ENCODE measurements around the gene ASAP3. TPM values are rescaled to one million over a fixed set of nuclear protein-coding genes. Genes with fewer than 3 reads are reported as not detected.

ASAP3 gene
- total and polyA plus RNA-seq, 8 donors, result 17.9 to 37.4 (median 25.3) TPM

GRCh38 chr1:23466423-23466989 lies 17.5 kb downstream of the ASAP3 start:
- Histone ChIP-seq H3K9me3 (no peaks in the 10 kb centered on the region), H3K4me1 (no peaks in the 10 kb centered on the region), H3K36me3 (no peaks in the 10 kb centered on the region), H3K27me3 (no peaks in the 10 kb centered on the region), H3K4me3 (no peak overlapping the region), H3K27ac (no peak overlapping the region)
- intact Hi-C loops (cut with DNase I), result no loop called here
- FAIRE-seq (no peak), DNase-seq (no peak), ATAC-seq (no peak)
- 95 to 97% methylated on average over 3 of the region's 3 CpGs for WGBS, 2 donors
- TF ChIP-seq CTCF (IDR thresholded peaks at IDR 0.05), result no peak

- ATAC-seq (no peak), FAIRE-seq (no peak), DNase-seq (no peak)
- no peak for TF ChIP-seq CTCF (IDR thresholded peaks at IDR 0.05)
- Histone ChIP-seq H3K27me3 (no peaks in the 10 kb centered on the region), H3K27ac (no peak overlapping the region), H3K36me3 (no peaks in the 10 kb centered on the region), H3K4me1 (no peaks in the 10 kb centered on the region), H3K4me3 (no peak overlapping the region), H3K9me3 (no peaks in the 10 kb centered on the region)
- WGBS, 2 donors, result 86 to 91% methylated on average over 3 of the region's 3 CpGs
- intact Hi-C loops (cut with DNase I), result no loop called here
These were observed 20.7 kb downstream of the ASAP3 start for GRCh38 chr1:23463286-23463685.

GRCh38 chr1:23462766-23463165 lies 21.2 kb downstream of the ASAP3 start:
- ATAC-seq (no peak), DNase-seq (no peak), FAIRE-seq (no peak)
- Histone ChIP-seq H3K4me3 (no peak overlapping the region), H3K27ac (no peak overlapping the region), H3K36me3 (no peaks in the 10 kb centered on the region), H3K27me3 (no peaks in the 10 kb centered on the region), H3K4me1 (no peaks in the 10 kb centered on the region), H3K9me3 (no peaks in the 10 kb centered on the region)
- intact Hi-C loops (cut with DNase I), result no loop called here
- 95 to 98% methylated on average over 2 of the region's 2 CpGs for WGBS, 2 donors
- no peak for TF ChIP-seq CTCF (IDR thresholded peaks at IDR 0.05)

GRCh38 chr1:23461050-23461449 lies 22.9 kb downstream of the ASAP3 start:
- H3K27me3 ChIP-seq, result no peaks in the 10 kb centered on the region
- ATAC-seq (no peak), DNase-seq (no peak), FAIRE-seq (no peak)
- H3K9me3 ChIP-seq, result no peaks in the 10 kb centered on the region
- no peak for TF ChIP-seq CTCF (IDR thresholded peaks at IDR 0.05)
- no peak overlapping the region for H3K27ac ChIP-seq
- intact Hi-C loops (cut with DNase I), result no loop called here
- H3K4me1 ChIP-seq, result no peaks in the 10 kb centered on the region
- no peaks in the 10 kb centered on the region for H3K36me3 ChIP-seq
- 78 to 85% methylated on average over 3 of the region's 3 CpGs for WGBS, 2 donors
- no peak overlapping the region for H3K4me3 ChIP-seq

- Histone ChIP-seq H3K4me1 (no peaks in the 10 kb centered on the region), H3K4me3 (no peak overlapping the region), H3K27me3 (no peaks in the 10 kb centered on the region), H3K36me3 (no peaks in the 10 kb centered on the region), H3K9me3 (no peaks in the 10 kb centered on the region), H3K27ac (no peak overlapping the region)
- DNase-seq (no peak), FAIRE-seq (no peak), ATAC-seq (no peak)
- no peak for TF ChIP-seq CTCF (IDR thresholded peaks at IDR 0.05)
- 87 to 91% methylated on average over 4 of the region's 4 CpGs for WGBS, 2 donors
- intact Hi-C loops (cut with DNase I), result no loop called here
These were observed 23.5 kb downstream of the ASAP3 start for GRCh38 chr1:23460519-23460918.
